ENCODE results near the gene SDSL.

SDSL gene

GRCh38 chr12:113420996-113421595 is 1.1 kb upstream of the SDSL start:
- DNase-seq (ENCODE audit: low read depth in 1 of 2, low spot score in 1 of 2): no peak

DNA sequence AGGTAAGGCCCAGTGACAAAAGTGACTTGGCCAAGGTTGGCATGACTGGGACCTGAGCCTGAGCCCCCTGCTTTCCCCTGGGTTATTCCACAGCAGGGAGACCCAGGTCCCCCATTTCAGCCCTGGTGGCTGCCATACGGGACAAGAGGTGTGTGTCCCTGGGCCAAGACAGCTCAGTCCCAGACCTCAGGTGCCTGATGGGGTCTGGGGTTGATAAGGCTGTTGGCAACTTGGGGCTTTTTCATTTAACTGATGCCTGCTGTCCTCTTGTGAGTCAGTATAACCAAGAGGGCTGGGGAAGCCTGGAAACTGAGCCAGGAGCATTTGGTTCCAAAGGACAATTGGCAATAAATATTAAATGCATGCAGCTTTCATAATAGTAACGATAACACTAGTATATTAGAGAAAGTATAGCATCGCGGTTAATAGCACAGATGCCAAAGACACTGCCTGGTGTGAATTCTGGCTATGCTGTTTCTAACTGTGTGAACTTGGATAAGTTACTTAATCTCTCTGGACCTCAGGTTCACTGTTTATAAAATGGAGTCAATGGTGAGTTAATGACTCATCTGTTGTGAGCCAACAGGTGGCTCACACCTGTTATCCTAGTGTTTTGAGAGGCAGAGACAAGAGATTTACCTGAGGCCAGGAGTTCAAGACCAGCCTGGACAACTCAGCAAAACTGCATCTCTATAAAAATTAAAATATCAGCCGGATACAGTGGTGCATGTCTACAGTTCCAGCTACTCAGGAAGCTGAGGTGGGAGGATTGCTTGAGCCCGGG is 898 bp downstream of the SDSL start:
- no peak for DNase-seq (ENCODE audit: low read depth in 1 of 2, low spot score in 1 of 2)

GRCh38 chr12:113424456-113424855 is 2.3 kb downstream of the SDSL start:
- no peak for DNase-seq (ENCODE audit: low read depth in 1 of 2, low spot score in 1 of 2)

DNA sequence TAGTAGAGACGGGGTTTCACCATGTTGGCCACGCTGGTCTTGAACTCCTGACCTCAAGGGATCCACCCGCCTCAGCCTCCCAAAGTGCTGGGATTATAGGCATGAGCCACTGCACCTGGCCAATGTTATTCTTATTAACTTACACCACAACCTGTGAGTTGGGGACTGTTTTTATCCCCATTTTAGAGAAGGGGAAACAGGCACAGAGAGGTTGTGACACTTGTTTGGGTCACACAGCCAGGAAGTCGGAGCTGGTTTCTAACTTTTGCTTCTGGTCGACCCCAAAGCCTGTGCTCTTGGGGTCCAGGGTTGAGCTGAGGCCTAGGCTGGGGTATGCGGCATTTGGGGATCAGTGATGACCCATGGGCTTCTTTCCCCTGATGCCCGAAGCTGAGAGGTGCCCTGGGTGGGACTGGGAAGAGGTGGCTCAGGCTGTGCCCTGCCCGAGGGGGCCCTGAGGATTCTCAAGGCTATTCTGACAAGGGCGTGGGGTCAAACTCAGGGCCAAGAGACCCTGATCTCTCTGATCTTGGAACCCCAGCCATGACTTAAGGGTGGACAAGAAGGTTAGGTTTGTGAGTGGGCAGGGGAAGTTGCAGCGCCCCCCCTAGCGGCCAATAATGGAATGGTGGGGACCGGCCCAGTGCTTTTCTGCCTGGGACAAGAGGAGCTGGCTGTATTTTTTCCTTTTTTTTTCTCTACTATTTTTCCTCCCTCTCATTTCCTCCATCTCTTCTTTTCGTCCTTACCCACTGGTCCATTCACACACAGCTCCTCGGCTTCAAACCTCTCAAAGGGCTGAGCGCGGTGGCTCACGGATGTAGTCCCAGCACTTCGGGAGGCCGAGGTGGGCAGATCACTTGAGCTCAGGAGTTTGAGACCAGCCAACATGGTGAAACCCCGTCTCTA is 3.0 kb downstream of the SDSL start:
- peak in 1 of 2 donors; percentile 38 for DNase-seq (ENCODE audit: low read depth in 1 of 2, low spot score in 1 of 2)

- DNase-seq (ENCODE audit: low read depth in 1 of 2, low spot score in 1 of 2): no peak
Measured at GRCh38 chr12:113425960-113426453, 3.8 kb downstream of the SDSL start.

DNA sequence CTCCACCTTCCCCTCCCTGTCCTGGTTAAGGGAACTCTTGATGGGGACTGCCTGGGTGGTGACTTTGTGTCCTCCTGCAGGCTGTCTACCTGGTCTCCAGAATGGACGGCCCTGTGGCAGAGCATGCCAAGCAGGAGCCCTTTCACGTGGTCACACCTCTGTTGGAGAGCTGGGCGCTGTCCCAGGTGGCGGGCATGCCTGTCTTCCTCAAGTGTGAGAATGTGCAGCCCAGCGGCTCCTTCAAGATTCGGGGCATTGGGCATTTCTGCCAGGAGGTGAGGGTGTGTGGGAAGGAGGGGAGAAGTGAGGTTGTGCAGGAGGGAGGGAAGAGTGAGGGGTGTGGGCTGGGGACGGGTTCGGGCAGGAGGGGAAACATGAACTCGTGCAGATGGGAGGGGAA is 5.7 kb downstream of the SDSL start:
- no peak for DNase-seq (ENCODE audit: low read depth in 1 of 2, low spot score in 1 of 2)

GRCh38 chr12:113428482-113428881 is 6.3 kb downstream of the SDSL start:
- no peak for DNase-seq (ENCODE audit: low read depth in 1 of 2, low spot score in 1 of 2)

DNA sequence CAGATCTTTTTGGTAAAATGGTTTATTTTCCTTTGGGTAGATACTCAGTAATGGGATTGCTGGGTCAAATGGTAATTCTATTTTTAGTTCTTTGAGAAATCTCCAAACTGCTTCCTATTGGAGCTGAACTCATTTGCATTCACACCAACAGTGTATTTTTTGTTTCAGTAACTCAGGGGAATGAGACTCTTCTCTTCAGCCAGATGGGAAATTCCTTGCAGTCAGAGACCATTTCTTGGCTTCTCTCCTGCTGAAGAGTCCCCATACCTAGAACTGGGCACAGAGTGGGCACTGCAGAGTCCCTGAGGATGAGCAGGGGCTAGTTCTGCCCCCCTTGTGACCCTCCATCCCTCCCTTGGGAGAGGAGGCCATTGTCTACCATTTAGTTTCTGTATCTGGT is 10.8 kb downstream of the SDSL start:
- no peak for DNase-seq (ENCODE audit: low read depth in 1 of 2, low spot score in 1 of 2)

DNA sequence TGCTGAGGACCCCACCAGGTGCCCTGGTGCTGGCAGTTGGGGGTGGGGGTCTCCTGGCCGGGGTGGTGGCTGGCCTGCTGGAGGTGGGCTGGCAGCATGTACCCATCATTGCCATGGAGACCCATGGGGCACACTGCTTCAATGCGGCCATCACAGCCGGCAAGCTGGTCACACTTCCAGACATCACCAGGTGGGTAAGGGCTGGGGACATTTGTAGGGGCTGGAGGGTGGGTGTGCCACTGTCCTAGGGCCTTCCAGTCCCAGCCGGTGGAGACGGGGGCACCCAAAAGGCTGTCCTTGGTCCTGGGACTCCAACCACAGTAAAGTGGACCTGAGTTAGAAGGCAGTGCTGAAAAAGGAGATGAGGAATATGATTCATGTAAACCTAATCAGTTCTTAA is 13.2 kb downstream of the SDSL start:
- DNase-seq (ENCODE audit: low read depth in 1 of 2, low spot score in 1 of 2): no peak

- no peak for DNase-seq (ENCODE audit: low read depth in 1 of 2, low spot score in 1 of 2)
Measured at GRCh38 chr12:113436586-113436985, 14.4 kb downstream of the SDSL start.

- no peak for DNase-seq (ENCODE audit: low read depth in 1 of 2, low spot score in 1 of 2)
Measured at GRCh38 chr12:113436993-113437728, 15.0 kb downstream of the SDSL start.

DNA sequence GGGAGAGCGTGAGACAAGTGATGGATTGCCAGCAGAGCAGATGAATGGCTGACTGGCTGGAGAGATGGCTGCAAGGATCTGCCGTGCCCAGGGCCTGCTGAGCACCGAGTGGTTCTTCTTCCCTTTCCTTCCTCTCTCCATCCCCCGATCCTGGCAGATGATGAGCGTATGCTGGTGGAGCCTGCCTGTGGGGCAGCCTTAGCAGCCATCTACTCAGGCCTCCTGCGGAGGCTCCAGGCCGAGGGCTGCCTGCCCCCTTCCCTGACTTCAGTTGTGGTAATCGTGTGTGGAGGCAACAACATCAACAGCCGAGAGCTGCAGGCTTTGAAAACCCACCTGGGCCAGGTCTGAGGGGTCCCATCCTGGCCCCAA is 15.5 kb downstream of the SDSL start:
- no peak for DNase-seq (ENCODE audit: low read depth in 1 of 2, low spot score in 1 of 2)

- DNase-seq (ENCODE audit: low read depth in 1 of 2, low spot score in 1 of 2): no peak
Measured at GRCh38 chr12:113438523-113439300, 16.5 kb downstream of the SDSL start.

- DNase-seq (ENCODE audit: low read depth in 1 of 2, low spot score in 1 of 2): no peak
Measured at GRCh38 chr12:113439301-113439597, 17.1 kb downstream of the SDSL start.

GRCh38 chr12:113439606-113440030 is 17.4 kb downstream of the SDSL start:
- no peak for DNase-seq (ENCODE audit: low read depth in 1 of 2, low spot score in 1 of 2)

- no peak for DNase-seq (ENCODE audit: low read depth in 1 of 2, low spot score in 1 of 2)
Measured at GRCh38 chr12:113440336-113440735, 18.2 kb downstream of the SDSL start.

GRCh38 chr12:113440947-113441782 is 19.0 kb downstream of the SDSL start:
- DNase-seq (ENCODE audit: low read depth in 1 of 2, low spot score in 1 of 2): no peak

GRCh38 chr12:113443030-113443539 is 20.9 kb downstream of the SDSL start:
- DNase-seq (ENCODE audit: low read depth in 1 of 2, low spot score in 1 of 2): no peak

DNA sequence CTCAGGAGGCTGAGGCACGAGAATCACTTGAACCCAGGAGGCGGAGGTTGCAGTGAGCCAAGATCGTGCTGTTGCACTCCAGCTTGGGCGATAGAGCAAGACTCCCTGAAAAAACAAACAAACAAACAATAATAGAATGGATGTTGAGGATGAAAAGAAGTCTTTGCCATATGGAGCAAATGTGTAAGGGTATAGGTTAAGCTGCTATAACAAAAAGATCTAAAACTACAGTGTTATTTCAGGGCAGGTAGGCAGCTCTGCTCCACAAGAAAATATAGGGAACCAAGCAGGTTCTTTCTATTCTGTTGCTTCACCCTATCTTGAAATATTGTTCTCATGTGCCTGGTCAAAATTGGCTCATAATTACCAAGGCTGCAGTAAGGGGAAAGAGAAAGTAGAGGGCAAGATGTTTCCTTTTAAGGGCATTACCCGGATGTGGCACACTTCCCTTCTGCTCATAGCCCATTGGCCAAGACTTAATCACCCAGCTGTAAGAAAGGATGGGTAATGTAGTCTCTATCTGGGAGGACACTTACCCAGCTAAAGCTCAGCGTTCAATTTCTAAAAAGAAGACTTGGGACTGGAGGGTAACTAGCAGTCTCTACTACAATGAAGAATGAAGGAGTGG is 23.5 kb downstream of the SDSL start:
- no peak for DNase-seq (ENCODE audit: low read depth in 1 of 2, low spot score in 1 of 2)
